GM21390 (cell line): ENCODE results near the gene ZNF253.
"Not testable (repeated sequence)": the region's sequence is repeated elsewhere in the genome, so short reads cannot be mapped to it uniquely, and the experiment has no call there.

ENCODE experiments used
- ATAC-seq: cut with Tn5 transposase; IDR thresholded peaks from one replicate; pipeline ENCODE4 v1.9.1; 2021; ENCODE audit not compliant: unreplicated experiment

ZNF253 gene

DNA sequence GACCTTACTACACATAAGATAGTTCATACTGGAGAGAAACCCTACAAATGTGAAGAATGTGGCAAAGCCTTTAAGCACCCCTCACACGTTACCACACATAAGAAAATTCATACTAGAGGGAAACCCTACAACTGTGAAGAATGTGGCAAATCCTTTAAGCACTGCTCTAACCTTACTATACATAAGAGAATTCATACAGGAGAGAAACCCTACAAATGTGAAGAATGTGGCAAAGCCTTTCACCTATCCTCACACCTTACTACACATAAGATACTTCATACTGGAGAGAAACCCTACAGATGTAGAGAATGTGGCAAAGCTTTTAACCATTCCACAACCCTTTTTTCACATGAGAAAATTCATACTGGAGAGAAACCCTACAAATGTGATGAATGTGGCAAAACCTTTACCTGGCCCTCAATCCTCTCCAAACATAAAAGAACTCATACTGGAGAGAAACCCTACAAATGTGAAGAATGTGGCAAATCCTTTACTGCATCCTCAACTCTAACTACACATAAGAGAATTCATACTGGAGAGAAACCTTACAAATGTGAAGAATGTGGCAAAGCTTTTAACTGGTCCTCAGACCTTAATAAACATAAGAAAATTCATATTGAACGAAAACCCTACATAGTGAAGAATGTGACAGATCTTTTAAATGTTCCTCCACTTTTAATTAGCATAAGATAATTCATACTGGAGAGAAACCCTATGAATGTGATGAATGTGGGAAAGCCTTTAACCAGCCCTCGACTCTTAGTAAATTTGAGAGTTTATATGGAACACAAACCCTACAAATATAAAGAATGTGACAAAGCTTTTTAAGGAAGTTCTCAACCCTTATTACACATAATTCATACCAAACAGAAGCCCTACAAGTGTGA lies 26.6 kb downstream of the ZNF253 start:
- not testable (repeated sequence) for ATAC-seq

DNA sequence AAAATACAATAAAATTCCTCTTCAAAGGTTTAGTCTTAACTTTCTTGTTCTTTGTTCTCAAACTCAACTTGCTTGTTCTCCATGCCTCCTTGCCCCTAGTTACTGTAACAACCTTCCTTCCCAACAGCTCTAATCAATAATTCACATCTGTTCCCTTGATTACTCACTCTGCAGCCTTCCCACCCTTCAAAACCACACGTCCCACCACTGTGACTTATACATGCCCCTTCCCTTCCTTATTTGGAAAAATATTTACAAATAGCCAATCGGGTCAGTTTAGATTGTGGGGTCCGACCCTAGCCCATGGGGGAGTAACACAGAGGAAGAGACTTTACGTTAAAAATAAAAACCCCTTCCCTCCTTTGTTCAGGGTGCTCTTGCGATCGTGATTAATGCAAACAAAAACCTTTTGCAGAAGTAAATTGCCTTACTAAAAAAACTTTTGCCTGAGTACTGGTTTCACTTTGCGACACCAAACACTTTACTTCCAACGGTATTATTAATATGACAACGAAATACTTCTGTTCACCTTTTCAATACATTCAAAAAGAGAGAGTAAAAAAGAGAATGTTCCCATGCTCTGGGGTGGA lies 34.6 kb downstream of the ZNF253 start:
- peak; percentile 19 for ATAC-seq

DNA sequence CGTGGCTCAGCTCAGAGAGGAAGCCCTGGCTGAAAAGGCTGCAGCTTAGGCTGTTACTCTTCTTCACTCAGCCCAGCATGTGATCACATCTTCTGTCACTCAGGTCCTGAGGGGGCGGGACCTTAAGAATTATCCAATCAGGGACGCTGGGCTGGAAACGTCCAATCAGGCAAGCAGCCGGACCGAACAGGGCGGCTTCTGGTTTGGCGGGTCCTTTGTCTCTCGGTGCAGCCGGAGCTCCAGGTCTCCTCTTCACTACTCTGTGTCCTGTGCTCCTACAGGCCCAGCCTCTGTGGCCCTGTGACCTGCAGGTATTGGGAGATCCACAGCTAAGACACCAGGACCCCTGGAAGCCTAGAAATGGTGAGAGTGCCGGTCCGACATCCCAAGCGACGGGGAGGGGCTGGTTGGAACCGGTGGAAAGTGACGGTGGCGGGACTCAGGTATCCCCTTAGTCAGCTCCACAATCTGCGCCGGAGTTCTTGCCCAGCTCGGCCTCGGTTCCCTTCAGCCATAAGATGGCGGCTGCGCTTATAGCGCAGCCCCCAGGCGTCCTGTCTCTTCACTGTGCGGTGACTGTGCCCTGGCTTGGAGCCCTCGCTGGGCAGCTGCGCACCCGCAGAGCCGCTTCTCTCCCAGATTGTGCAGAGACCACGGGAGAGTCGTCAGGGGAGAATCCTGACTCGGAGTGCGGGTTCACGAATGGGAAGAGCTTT lies 35.2 kb downstream of the ZNF253 start, which contains the start of gene ZNF93:
TSS of gene ZNF93 (plus strand) at position 218 of the 716 bp plus-strand sequence. CDS start at position 361, 143 bp downstream.
- peak; percentile 95 for ATAC-seq

DNA sequence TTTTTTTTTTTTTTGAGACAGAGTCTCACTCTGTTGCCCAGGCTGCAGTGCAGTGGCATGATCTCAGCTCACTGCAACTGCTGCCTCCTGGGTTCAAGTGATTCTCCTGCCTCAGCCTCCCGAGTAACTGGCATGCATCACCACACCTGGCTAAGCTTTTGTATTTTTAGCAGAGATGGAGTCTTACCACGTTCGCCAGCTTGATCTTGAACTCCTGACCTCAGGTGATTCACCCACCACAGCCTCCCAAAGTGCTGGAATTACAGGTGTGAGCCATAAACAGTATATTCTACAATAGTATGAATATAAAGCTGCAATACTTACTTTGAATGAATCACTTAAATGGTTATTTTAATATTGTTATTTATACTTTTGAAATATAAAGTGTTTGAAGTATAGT lies 41.9 kb downstream of the ZNF253 start:
- not testable (repeated sequence) for ATAC-seq

DNA sequence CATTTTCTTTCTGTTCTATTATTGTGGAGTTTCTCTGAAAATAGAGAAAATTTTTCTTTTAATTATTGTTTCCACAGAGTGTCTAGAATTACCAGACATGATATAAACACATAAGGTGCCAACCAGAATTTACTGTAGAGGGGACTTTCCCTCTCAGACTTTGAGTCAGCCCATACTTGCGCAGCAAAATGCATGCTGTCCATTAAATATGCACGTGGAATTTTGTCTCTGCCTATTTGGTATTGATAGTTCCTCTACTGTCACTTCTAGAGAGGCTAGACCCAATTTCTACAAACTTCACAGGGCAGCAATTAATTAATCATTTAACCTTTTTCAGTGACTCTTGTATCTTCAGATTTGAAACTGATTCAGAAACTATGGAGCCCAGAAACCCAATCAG lies 44.0 kb downstream of the ZNF253 start:
- no peak for ATAC-seq

DNA sequence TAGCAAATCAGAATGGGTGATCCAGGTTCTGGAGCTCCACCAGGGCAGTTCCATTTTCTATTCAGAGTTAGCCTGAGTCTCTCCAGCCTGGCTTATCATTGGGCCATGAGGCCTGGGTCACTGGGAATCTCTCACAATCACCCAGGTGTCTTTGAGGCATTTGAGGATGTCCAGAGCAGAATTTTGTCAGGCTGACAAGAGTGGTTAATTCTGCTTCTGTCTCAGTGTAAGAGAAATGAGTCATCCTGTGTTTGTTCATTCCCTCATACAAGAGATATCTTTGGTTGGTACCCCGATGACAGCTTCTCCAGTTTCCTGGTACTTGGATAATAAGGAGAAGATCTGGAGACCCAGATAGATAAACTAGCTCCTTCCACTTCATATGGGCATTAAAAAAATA lies 45.5 kb downstream of the ZNF253 start:
- ATAC-seq, result no peak

DNA sequence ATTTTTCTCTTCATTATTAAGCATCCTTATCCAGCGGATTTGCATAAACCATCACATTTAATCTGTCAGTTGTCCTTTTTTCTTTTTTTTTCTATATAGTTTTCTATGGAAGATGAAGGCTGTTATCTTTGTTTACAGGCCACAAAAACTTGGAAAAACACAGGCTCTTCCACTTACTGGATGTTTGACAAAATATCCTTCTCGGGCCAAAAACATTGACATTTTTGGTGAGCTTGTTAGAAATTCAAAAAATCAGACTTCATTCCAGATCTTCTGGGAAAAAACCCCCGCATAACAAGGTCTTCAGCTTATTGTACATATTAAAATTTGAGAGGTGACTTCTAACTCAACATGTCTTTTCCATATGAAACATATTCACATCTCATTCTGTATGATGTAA lies 48.9 kb downstream of the ZNF253 start:
- no peak for ATAC-seq

DNA sequence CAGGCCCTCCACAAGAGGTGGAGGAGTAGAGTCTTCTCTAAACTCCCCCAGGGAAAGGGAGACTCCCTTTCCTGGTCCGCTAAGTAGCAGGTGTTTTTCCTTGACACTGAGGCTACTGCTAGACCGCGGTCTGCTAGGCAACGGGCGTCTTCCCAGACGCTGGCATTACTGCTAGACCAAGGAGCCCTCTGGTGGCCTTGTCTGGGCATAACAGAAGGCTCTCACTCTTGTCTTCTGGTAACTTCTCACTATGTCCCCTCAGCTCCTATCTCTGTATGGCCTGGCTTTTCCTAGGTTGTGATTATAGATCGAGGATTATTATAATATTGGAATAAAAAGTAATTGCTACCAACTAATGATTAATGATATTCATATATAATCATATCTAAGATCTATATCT lies 64.7 kb downstream of the ZNF253 start:
- ATAC-seq, result not testable (repeated sequence)

DNA sequence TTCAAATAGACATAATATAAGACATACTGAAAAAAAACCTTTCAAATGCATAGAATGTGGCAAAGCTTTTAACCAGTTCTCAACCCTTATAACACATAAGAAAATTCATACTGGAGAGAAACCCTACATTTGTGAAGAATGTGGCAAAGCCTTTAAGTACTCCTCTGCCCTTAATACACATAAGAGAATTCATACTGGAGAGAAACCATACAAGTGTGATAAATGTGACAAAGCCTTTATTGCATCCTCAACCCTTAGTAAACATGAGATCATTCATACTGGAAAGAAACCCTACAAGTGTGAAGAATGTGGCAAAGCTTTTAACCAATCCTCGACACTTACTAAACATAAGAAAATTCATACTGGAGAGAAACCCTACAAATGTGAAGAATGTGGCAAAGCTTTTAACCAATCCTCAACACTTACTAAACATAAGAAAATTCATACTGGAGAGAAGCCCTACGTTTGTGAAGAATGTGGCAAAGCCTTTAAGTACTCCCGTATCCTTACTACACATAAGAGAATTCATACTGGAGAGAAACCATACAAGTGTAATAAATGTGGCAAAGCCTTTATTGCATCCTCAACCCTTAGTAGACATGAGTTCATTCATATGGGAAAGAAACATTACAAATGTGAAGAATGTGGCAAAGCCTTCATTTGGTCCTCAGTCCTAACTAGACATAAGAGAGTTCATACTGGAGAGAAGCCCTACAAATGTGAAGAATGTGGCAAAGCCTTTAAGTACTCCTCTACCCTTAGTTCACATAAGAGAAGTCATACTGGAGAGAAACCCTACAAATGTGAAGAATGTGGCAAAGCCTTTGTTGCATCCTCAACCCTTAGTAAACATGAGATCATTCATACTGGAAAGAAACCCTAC lies 68.0 kb downstream of the ZNF253 start:
- not testable (repeated sequence) for ATAC-seq

DNA sequence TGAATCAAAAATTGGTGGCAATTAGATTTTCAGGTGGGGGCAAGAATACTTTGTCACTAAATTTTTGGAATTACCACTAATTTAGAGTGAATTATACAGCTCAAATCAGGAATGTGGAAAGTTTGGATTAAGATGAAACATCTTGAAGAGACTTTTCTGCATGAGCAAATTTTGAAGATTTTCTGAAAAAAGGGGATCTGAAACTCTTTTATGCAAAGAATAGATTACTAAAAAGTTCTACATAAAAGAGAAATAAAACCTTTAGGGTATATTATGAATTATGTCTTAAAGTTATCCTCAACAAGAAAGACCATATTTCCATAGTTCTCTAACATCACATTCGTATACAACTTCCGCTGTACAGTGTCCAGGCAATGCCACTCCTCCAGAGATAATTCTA lies 71.7 kb downstream of the ZNF253 start:
- no peak for ATAC-seq

DNA sequence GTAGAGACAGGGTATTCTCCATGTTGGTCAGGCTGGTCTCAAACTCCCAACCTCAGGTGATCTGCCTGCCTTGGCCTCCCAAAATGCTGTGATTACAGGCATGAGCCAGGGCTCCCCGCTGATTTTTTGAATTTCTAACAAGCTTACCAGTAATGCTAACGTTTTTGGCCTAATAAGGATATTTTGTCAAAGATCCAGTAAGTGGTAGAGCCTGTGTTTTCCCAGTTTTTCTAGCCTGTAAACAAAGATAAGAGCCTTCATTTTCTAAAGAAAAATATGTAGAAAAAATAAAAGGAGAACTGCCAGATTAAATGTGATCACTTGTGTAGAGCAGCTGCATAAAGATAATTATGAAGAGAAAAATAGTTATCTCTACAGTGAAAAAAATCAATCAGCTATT lies 72.8 kb downstream of the ZNF253 start:
- no peak for ATAC-seq

DNA sequence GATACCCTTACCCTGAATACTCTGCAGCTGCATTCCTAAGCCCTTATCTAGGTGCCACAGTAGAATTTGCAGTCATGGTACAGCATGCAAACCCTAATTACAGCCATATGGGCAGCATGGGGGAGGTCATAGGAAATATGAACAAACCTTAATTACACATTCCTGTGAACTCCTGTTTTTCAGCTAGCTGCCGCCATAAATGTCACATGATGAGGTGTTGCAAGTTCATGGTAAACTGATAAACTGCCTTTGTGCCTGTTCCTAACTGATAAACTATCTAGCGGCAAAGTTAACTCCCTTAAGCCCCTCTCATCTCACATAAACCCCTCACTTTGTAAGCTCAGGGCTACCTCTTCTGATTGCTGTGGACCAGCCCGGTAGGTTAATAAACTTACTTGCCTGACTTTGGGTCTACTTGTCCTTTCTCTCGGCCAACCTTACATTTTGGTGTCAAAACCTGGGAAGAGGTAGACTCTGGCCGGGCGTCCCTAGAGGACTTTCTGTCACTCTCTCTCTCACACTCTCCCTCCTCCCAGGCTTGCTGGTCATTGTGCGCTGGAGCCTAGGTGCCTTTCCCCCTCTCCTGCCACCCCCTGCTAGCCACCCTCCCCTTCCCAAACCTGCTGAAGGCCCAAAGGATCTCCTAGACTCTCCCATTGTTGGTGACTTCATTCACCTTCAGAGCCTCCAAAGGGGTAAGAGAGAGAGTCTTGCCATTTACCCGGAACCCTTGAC lies 78.3 kb downstream of the ZNF253 start:
- ATAC-seq, result no peak
